OCI-LY1 (cell line): ENCODE data around the gene GULP1.

Source experiments
- H2AFZ ChIP-seq: fragments of 200-600 bp; sonication (generic), shearing (Covaris generic); 2 replicates; pipeline ENCODE4 v1.6.0; 2014; ENCODE audit warnings: antibody characterized with exemption, mild to moderate bottlenecking, low read length
- H3F3A ChIP-seq: fragments of 200-600 bp; sonication (generic), shearing (Covaris generic); 2 replicates; pipeline ENCODE4 v1.6.0; 2014; ENCODE audit warnings: mild to moderate bottlenecking, antibody characterized with exemption, low read length, moderate library complexity; ENCODE audit not compliant: insufficient read depth
- H3K27ac ChIP-seq: fragments of 200-600 bp; sonication (generic); 2 replicates; pipeline ENCODE4 v1.5.1; 2014; ENCODE audit warnings: low read length, mixed run types, mild to moderate bottlenecking, low read depth; ENCODE audit not compliant: poor library complexity, severe bottlenecking
- H3K27me3 ChIP-seq: fragments of 200-600 bp; sonication (generic); 2 replicates; pipeline ENCODE4 v1.6.0; 2014; ENCODE audit warnings: antibody characterized with exemption, mild to moderate bottlenecking, low read length, moderate library complexity; ENCODE audit not compliant: insufficient read depth
- H3K36me3 ChIP-seq: fragments of 200-600 bp; sonication (generic); 2 replicates; pipeline ENCODE4 v1.6.1; 2014; ENCODE audit warnings: mild to moderate bottlenecking, antibody characterized with exemption, low read length, moderate library complexity, mixed read lengths; ENCODE audit not compliant: insufficient read depth
- H3K4me1 ChIP-seq: fragments of 200-600 bp; sonication (generic); 2 replicates; pipeline ENCODE4 v1.5.1; 2014; ENCODE audit warnings: mild to moderate bottlenecking, low read length, moderate library complexity; ENCODE audit not compliant: insufficient read depth, severe bottlenecking
- H3K4me2 ChIP-seq: fragments of 200-600 bp; sonication (generic), shearing (Covaris generic); 2 replicates; pipeline ENCODE4 v1.6.1; 2014; ENCODE audit warnings: low read length
- H3K4me3 ChIP-seq: fragments of 200-600 bp; sonication (generic); 2 replicates; pipeline ENCODE4 v1.5.1; 2014; ENCODE audit warnings: low read length, low read depth, mild to moderate bottlenecking, mixed read lengths; ENCODE audit not compliant: poor library complexity, severe bottlenecking
- H3K79me2 ChIP-seq: fragments of 200-600 bp; shearing (Covaris generic); 2 replicates; pipeline ENCODE4 v1.6.1; 2016; ENCODE audit warnings: mixed run types, low read length, mixed read lengths; ENCODE audit not compliant: insufficient read depth
- H3K9ac ChIP-seq: fragments of 200-600 bp; sonication (generic), shearing (Covaris generic); 2 replicates; pipeline ENCODE4 v1.6.1; 2014; ENCODE audit warnings: mild to moderate bottlenecking, low read length, mixed read lengths
- H3K9me2 ChIP-seq: fragments of 200-600 bp; sonication (generic), shearing (Covaris generic); 2 replicates; pipeline ENCODE4 v1.6.1; 2014; ENCODE audit warnings: low read depth, mild to moderate bottlenecking, low read length, mixed read lengths
- H3K9me3 ChIP-seq: fragments of 200-600 bp; shearing (Covaris generic); 2 replicates; pipeline ENCODE4 v1.6.1; 2014; ENCODE audit warnings: low read length, mixed read lengths
- H4K20me1 ChIP-seq: fragments of 200-600 bp; sonication (generic), shearing (Covaris generic); 2 replicates; pipeline ENCODE4 v1.6.0; 2016; ENCODE audit warnings: mild to moderate bottlenecking, low read length; ENCODE audit not compliant: insufficient read depth
- EZH2 ChIP-seq: fragments of 200-600 bp; sonication (generic), shearing (Covaris generic); IDR thresholded peaks from 2 replicates; pipeline ENCODE4 v1.8.0; 2017; ENCODE audit warnings: borderline replicate concordance, mixed run types, mild to moderate bottlenecking, antibody characterized with exemption, low read length, moderate library complexity, mixed read lengths
- TF ChIP-seq, protein P1 (sequence below): fragments of 200-600 bp; sonication (generic), shearing (Covaris generic); IDR thresholded peaks from 2 replicates; pipeline ENCODE4 v1.5.1; 2017; ENCODE audit warnings: mild to moderate bottlenecking, antibody characterized with exemption, low read length, moderate library complexity, mixed read lengths

Gene GULP1

DNA sequence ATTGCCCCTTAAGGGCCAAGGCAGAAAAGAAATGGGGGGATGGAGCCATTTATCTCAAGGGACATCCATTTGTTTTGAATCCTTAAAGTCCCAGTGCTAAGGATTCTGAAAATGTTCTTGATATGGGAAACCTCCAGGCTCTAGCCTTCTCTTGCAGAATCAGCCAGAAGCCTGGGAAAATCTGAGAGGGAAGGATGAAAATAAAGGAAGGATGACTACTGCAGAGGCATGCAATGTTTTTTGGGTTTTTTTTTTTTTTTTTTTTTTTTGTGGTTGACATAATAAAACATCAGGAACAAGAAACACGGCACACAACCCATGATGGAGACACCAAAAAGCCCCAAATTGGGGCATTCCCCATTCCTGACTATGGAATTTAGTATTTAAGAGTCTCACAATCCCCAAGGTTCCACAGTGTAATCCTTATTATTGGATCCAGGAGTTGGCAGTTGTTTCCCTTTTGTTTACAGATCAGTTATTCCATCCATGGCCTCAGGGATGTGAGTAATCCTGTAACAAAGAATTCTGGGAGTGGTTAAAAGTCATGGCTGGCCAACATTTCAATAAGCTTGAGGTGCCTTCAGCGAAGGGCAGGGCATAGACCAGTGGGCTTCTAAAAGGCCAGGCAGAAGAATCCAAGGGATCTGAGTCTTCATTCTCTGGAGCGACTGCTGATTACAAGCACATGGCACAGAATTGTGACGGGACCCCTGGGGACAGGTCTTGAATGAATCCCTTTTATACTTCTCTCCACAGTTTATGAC is 337.5 kb downstream of the GULP1 start:
- Histone ChIP-seq H3K27me3 (no peaks in the 10 kb centered on the region), H3F3A (no peaks in the 10 kb centered on the region), H3K79me2 (no peaks in the 10 kb centered on the region), H3K27ac (no peak overlapping the region), H3K4me3 (no peak overlapping the region), H3K4me2 (no peak overlapping the region), H3K36me3 (no peaks in the 10 kb centered on the region), H3K9ac (no peak overlapping the region), H3K4me1 (no peaks in the 10 kb centered on the region), H3K9me2 (no peaks in the 10 kb centered on the region), H2AFZ (no peak overlapping the region), H4K20me1 (no peaks in the 10 kb centered on the region), H3K9me3 (no peaks in the 10 kb centered on the region)
- no peak for TF ChIP-seq EZH2
- TF ChIP-seq, protein P1, sequence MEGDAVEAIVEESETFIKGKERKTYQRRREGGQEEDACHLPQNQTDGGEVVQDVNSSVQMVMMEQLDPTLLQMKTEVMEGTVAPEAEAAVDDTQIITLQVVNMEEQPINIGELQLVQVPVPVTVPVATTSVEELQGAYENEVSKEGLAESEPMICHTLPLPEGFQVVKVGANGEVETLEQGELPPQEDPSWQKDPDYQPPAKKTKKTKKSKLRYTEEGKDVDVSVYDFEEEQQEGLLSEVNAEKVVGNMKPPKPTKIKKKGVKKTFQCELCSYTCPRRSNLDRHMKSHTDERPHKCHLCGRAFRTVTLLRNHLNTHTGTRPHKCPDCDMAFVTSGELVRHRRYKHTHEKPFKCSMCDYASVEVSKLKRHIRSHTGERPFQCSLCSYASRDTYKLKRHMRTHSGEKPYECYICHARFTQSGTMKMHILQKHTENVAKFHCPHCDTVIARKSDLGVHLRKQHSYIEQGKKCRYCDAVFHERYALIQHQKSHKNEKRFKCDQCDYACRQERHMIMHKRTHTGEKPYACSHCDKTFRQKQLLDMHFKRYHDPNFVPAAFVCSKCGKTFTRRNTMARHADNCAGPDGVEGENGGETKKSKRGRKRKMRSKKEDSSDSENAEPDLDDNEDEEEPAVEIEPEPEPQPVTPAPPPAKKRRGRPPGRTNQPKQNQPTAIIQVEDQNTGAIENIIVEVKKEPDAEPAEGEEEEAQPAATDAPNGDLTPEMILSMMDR, result no peak

DNA sequence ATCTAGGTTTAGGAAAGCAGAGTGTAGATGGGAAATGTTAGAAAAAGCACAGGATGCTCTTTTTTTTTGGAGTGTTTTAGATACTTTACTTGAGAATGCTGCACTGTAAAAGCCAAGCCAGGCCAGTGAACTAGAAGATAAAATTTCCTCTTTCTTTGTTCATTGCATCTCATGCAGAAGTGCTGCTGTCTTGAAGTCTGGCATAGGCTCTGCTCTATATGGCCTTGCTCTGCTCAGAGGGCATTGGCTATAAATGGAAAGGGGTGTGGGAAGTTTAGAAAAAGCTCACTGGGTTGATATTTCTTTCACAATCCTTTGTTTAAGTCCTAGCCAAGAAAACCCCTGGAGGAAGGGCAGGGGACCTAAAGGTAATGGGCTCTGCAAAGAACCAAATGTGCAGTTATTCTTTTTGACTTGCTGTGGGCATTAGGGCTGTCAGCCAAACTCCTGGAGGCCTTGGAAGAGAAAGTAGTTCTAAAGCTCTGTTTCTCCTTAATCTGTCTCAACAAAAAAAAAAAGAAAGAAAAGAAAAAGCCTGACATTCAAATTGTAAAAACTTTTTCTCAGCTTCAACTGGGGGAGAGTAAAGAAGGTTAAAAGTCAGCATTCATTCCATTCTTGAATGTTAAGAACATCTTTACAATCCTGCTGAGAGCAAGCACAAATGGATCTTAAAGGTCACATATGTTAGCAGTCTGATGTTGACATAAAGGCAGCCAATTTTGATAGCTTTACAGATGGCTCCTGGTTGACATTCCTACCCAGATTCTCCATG is 338.3 kb downstream of the GULP1 start:
- no peak overlapping the region for H3K9ac ChIP-seq
- H3K4me1 ChIP-seq, result no peaks in the 10 kb centered on the region
- H3K79me2 ChIP-seq, result no peaks in the 10 kb centered on the region
- no peaks in the 10 kb centered on the region for H3K9me2 ChIP-seq
- H3K4me3 ChIP-seq, result no peak overlapping the region
- no peaks in the 10 kb centered on the region for H3F3A ChIP-seq
- no peak overlapping the region for H3K27ac ChIP-seq
- TF ChIP-seq EZH2, result no peak
- TF ChIP-seq, protein P1, result no peak
- H3K36me3 ChIP-seq, result no peaks in the 10 kb centered on the region
- H2AFZ ChIP-seq, result no peak overlapping the region
- no peaks in the 10 kb centered on the region for H4K20me1 ChIP-seq
- no peak overlapping the region for H3K4me2 ChIP-seq
- H3K27me3 ChIP-seq, result no peaks in the 10 kb centered on the region
- no peaks in the 10 kb centered on the region for H3K9me3 ChIP-seq

DNA sequence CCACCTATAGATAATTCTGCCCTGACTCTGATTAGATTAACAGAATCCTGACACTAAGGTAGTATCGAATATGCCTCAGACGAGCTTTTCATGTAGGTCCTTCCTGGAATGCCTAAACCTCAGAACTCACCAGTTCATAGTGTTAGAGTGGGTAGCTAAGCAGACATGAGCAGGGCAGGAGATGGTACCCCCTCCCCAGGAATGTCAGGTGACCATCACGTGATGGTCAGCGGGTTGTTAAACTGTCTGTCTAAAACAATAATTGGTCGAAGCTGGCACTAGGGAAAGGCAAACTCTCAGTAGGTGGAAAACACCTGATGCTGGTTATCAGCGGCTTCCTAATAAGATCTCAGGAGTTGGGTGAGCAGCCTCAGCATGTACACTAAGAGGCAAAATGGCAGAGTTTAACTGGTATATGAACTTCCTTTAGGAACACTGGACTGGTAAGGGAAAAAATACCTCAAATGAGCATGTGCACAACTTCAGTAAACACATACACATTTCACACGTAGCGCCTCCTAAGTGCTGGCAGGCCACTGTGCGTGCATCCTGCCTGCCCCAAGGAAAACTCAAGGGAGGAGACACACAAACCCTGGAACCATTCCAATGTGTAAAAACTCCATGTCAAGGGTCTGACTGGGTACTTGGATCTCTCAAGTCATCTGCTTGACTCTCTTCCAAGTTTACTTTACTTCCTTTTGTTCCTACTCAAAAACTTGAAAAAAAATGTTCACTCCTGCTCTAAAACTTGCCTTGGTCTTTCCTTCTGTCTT is 339.5 kb downstream of the GULP1 start:
- H3K9me2 ChIP-seq, result no peaks in the 10 kb centered on the region
- no peaks in the 10 kb centered on the region for H3K27me3 ChIP-seq
- no peak overlapping the region for H3K4me2 ChIP-seq
- H3K27ac ChIP-seq, result no peak overlapping the region
- no peak overlapping the region for H3K9ac ChIP-seq
- H3K9me3 ChIP-seq, result no peaks in the 10 kb centered on the region
- H4K20me1 ChIP-seq, result no peaks in the 10 kb centered on the region
- H3K4me3 ChIP-seq, result no peak overlapping the region
- H3K36me3 ChIP-seq, result no peaks in the 10 kb centered on the region
- H2AFZ ChIP-seq, result no peak overlapping the region
- TF ChIP-seq EZH2, result no peak
- TF ChIP-seq, protein P1, result no peak
- no peaks in the 10 kb centered on the region for H3K4me1 ChIP-seq
- no peaks in the 10 kb centered on the region for H3K79me2 ChIP-seq
- H3F3A ChIP-seq, result no peaks in the 10 kb centered on the region
